H1 (cell line): Measurements from ENCODE around the gene STXBP6. TPM values are rescaled to one million over a fixed set of nuclear protein-coding genes. Genes with fewer than 3 reads are reported as not detected.

Experiments used
- CTCF ChIA-PET: fragments of 300-600 bp; sonication (Branson Sonifier 250); formaldehyde crosslinking; loops from one replicate; lab custom pipeline; 2021; ENCODE audit not compliant: partially characterized antibody; lab: Charles Lee
- POLR2A ChIA-PET: fragments of 300-600 bp; sonication (Branson Sonifier 250); formaldehyde crosslinking; loops from one replicate; lab custom pipeline; 2021; ENCODE audit warnings: inconsistent platforms; ENCODE audit not compliant: partially characterized antibody; lab: Charles Lee
- DNase-seq, 2 experiments: peaks; one replicate each; pipeline versions ENCODE4 v3.0.0 to v3.0.0-alpha.2; 2010 to 2022; ENCODE audit warnings: low spot score in 2 of 2, low read depth in 1 of 2, mixed read lengths in 1 of 2
- FAIRE-seq: peaks from 2 replicates; lab custom pipeline; 2011; peaks lifted over from hg19 to GRCh38; lab: Jason Lieb, UNC
- H2AFZ ChIP-seq: 2 replicates; pipeline ENCODE4 v1.8.1; 2012; ENCODE audit warnings: low read length, inconsistent platforms
- H2AK5ac ChIP-seq: 2 replicates; pipeline ENCODE4 v1.6.1; 2013; ENCODE audit warnings: low read depth, low read length
- H2BK120ac ChIP-seq: replicated peaks from 2 replicates; pipeline ENCODE3; 2013; ENCODE audit warnings: low read depth, low read length, inconsistent platforms
- H2BK12ac ChIP-seq: 2 replicates; pipeline ENCODE4 v1.6.1; 2013; ENCODE audit warnings: low read depth, low read length
- H2BK15ac ChIP-seq: 2 replicates; pipeline ENCODE4 v1.6.1; 2013; ENCODE audit warnings: low read length
- H2BK20ac ChIP-seq: 2 replicates; pipeline ENCODE4 v1.6.1; 2013; ENCODE audit warnings: low read length
- H2BK5ac ChIP-seq: 2 replicates; pipeline ENCODE4 v1.6.1; 2013; ENCODE audit warnings: low read depth, low read length
- H3K14ac ChIP-seq: 2 replicates; pipeline ENCODE4 v1.6.1; 2013; ENCODE audit warnings: inconsistent platforms; ENCODE audit not compliant: insufficient read length
- H3K18ac ChIP-seq: 2 replicates; pipeline ENCODE4 v1.6.1; 2013; ENCODE audit warnings: low read length; ENCODE audit errors: extremely low read depth
- H3K23ac ChIP-seq: 2 replicates; pipeline ENCODE4 v1.6.1; 2013; ENCODE audit warnings: inconsistent platforms; ENCODE audit not compliant: insufficient read length
- H3K23me2 ChIP-seq: 2 replicates; pipeline ENCODE4 v1.6.1; 2013; ENCODE audit warnings: low read depth, low read length
- H3K27ac ChIP-seq: 2 replicates; pipeline ENCODE4 v1.6.1; 2011; ENCODE audit warnings: low read depth, low read length, inconsistent platforms
- H3K27me3 ChIP-seq, 4 experiments: replicated peaks in 1 of 4; 1 replicate in 1 of 4; 2 replicates in 3 of 4; pipeline versions ENCODE4 v1.6.1 to v1.8.1; 2011 to 2013; ENCODE audit warnings: low read length in 3 of 4, mild to moderate bottlenecking in 3 of 4, inconsistent platforms in 2 of 4, mixed read lengths in 2 of 4, moderate library complexity in 1 of 4; ENCODE audit not compliant: control insufficient read depth in 3 of 4, insufficient read depth in 3 of 4; ENCODE audit errors: extremely low read depth in 1 of 4
- H3K36me3 ChIP-seq, 4 experiments: 2 replicates each; pipeline versions ENCODE4 v1.6.1 to v1.8.1; 2011 to 2013; ENCODE audit warnings: mild to moderate bottlenecking in 4 of 4, low read length in 3 of 4, moderate library complexity in 2 of 4, control low read depth in 1 of 4, inconsistent platforms in 1 of 4; ENCODE audit not compliant: insufficient read depth in 4 of 4, control insufficient read depth in 2 of 4
- H3K4ac ChIP-seq: replicated peaks from 2 replicates; pipeline ENCODE3; 2013; ENCODE audit warnings: low read length, low read depth, mixed read lengths, inconsistent platforms; ENCODE audit not compliant: insufficient read length
- H3K4me1 ChIP-seq, 4 experiments: replicated peaks in 1 of 4; 1 replicate in 1 of 4; 2 replicates in 3 of 4; pipeline versions ENCODE4 v1.6.1 to v1.8.1; 2011 to 2013; ENCODE audit warnings: low read length in 3 of 4, inconsistent platforms in 2 of 4, mixed read lengths in 1 of 4; ENCODE audit not compliant: insufficient read depth in 4 of 4, control insufficient read depth in 3 of 4
- H3K4me2 ChIP-seq, 2 experiments: 2 replicates each; pipeline versions ENCODE4 v1.6.1 to v1.8.1; 2011 to 2013; ENCODE audit warnings: low read depth in 2 of 2, low read length in 2 of 2, control low read depth in 1 of 2, inconsistent platforms in 1 of 2, mild to moderate bottlenecking in 1 of 2; ENCODE audit not compliant: insufficient read depth in 1 of 2
- H3K4me3 ChIP-seq, 4 experiments: fragments of 200-600, 300-600 bp in 1 of 4; sonication (generic), shearing (Covaris generic), sonication (Bioruptor Twin) in 1 of 4; 2 replicates each; pipeline versions ENCODE4 v1.5.1 to v1.8.1; 2011 to 2016; ENCODE audit warnings: low read length in 4 of 4, low read depth in 3 of 4, control low read depth in 2 of 4, inconsistent platforms in 2 of 4, mild to moderate bottlenecking in 2 of 4, mixed read lengths in 1 of 4, moderate library complexity in 1 of 4; ENCODE audit not compliant: insufficient read depth in 2 of 4; ENCODE audit errors: extremely low read depth in 1 of 4
- H3K56ac ChIP-seq: replicated peaks from 2 replicates; pipeline ENCODE3; 2013; ENCODE audit warnings: low read depth, mild to moderate bottlenecking, mixed read lengths, low read length, inconsistent platforms; ENCODE audit not compliant: insufficient read length
- H3K79me1 ChIP-seq: 2 replicates; pipeline ENCODE4 v1.6.1; 2013; ENCODE audit warnings: low read depth, low read length, control low read depth
- H3K79me2 ChIP-seq, 2 experiments: 2 replicates each; pipeline versions ENCODE4 v1.6.1 to v1.8.1; 2012 to 2013; ENCODE audit warnings: low read length in 2 of 2, mild to moderate bottlenecking in 2 of 2, inconsistent platforms in 1 of 2; ENCODE audit not compliant: insufficient read depth in 2 of 2, control insufficient read depth in 1 of 2
- H3K9ac ChIP-seq, 4 experiments: replicated peaks in 1 of 4; 1 replicate in 1 of 4; 2 replicates in 3 of 4; pipeline versions ENCODE4 v1.6.1 to v1.8.1; 2011 to 2013; ENCODE audit warnings: low read depth in 3 of 4, low read length in 3 of 4, control low read depth in 2 of 4, mild to moderate bottlenecking in 2 of 4, moderate library complexity in 2 of 4, inconsistent platforms in 1 of 4; ENCODE audit errors: extremely low read depth in 1 of 4
- H3K9me3 ChIP-seq, 2 experiments: 2 replicates each; pipeline versions ENCODE4 v1.6.1 to v1.8.1; 2012 to 2013; ENCODE audit warnings: mild to moderate bottlenecking in 2 of 2, moderate library complexity in 2 of 2, control low read depth in 1 of 2, inconsistent platforms in 1 of 2, low read depth in 1 of 2, low read length in 1 of 2, mixed read lengths in 1 of 2; ENCODE audit not compliant: insufficient read depth in 2 of 2
- H4K20me1 ChIP-seq, 2 experiments: replicated peaks in 1 of 2; 2 replicates each; pipeline versions ENCODE3 to v1.8.1; 2011 to 2013; ENCODE audit warnings: inconsistent platforms in 2 of 2, low read length in 2 of 2, mild to moderate bottlenecking in 1 of 2; ENCODE audit not compliant: insufficient read depth in 2 of 2, control insufficient read depth in 1 of 2
- H4K5ac ChIP-seq: 2 replicates; pipeline ENCODE4 v1.6.1; 2013; ENCODE audit warnings: low read length, low read depth, mixed read lengths, inconsistent platforms; ENCODE audit not compliant: insufficient read length
- H4K8ac ChIP-seq: 2 replicates; pipeline ENCODE4 v1.8.0; 2013; ENCODE audit warnings: mild to moderate bottlenecking, moderate library complexity, low read length, inconsistent platforms; ENCODE audit not compliant: insufficient read depth; ENCODE audit errors: extremely low read depth
- H4K91ac ChIP-seq: replicated peaks from 2 replicates; pipeline ENCODE3; 2013; ENCODE audit warnings: low read length, mixed read lengths, inconsistent platforms; ENCODE audit not compliant: insufficient read length
- BACH1 ChIP-seq: IDR thresholded peaks from 2 replicates; pipeline ENCODE4 v1.6.1; 2012; ENCODE audit warnings: low read length, improper control_type of control experiment
- BCL11A ChIP-seq, 2 experiments: IDR thresholded peaks; one replicate each; pipeline ENCODE4 v1.6.1; 2011; ENCODE audit warnings: low read depth in 2 of 2, low read length in 2 of 2, mild to moderate bottlenecking in 2 of 2
- BRCA1 ChIP-seq: IDR thresholded peaks from 2 replicates; pipeline ENCODE4 v1.6.1; 2012; ENCODE audit warnings: low read depth, low read length, improper control_type of control experiment
- CEBPB ChIP-seq: IDR thresholded peaks from 2 replicates; pipeline ENCODE4 v1.6.1; 2012; ENCODE audit warnings: low read depth, low read length
- CHD2 ChIP-seq: IDR thresholded peaks from 2 replicates; pipeline ENCODE4 v1.6.1; 2012; ENCODE audit warnings: low read length, improper control_type of control experiment
- EP300 ChIP-seq, 2 experiments: IDR thresholded peaks; 1 replicate in 1 of 2; 2 replicates in 1 of 2; pipeline ENCODE4 v1.6.1; 2011 to 2012; ENCODE audit warnings: low read depth in 2 of 2, low read length in 2 of 2, mild to moderate bottlenecking in 2 of 2, borderline replicate concordance in 1 of 2, inconsistent platforms in 1 of 2, moderate library complexity in 1 of 2
- GABPA ChIP-seq: IDR thresholded peaks from 2 replicates; pipeline ENCODE4 v1.6.1; 2011; ENCODE audit warnings: mild to moderate bottlenecking, low read length, moderate library complexity, borderline replicate concordance; ENCODE audit not compliant: insufficient read depth
- GTF2F1 ChIP-seq: IDR thresholded peaks from 2 replicates; pipeline ENCODE4 v1.6.1; 2012; ENCODE audit warnings: low read depth, low read length, improper control_type of control experiment, borderline replicate concordance
- JUN ChIP-seq: IDR thresholded peaks from 2 replicates; pipeline ENCODE4 v1.6.1; 2011; ENCODE audit warnings: low read depth, mild to moderate bottlenecking, improper control_type of control experiment, low read length
- KDM1A ChIP-seq: fragments of 200-600, 300-600 bp; sonication (generic); IDR thresholded peaks from 2 replicates; pipeline ENCODE4 v1.7.1; 2016; ENCODE audit warnings: mild to moderate bottlenecking, low read length, borderline replicate concordance
- NANOG ChIP-seq: IDR thresholded peaks from 2 replicates; pipeline ENCODE4 v1.6.1; 2011; ENCODE audit warnings: low read length, low read depth, mild to moderate bottlenecking, inconsistent platforms; ENCODE audit not compliant: insufficient read depth, poor library complexity, severe bottlenecking
- RBBP5 ChIP-seq: IDR thresholded peaks from 2 replicates; pipeline ENCODE4 v1.7.1; 2012; ENCODE audit warnings: low read depth, mild to moderate bottlenecking, inconsistent platforms, low read length, moderate library complexity, borderline replicate concordance
- RXRA ChIP-seq: IDR thresholded peaks from 2 replicates; pipeline ENCODE4 v1.6.1; 2011; ENCODE audit warnings: low read depth, mild to moderate bottlenecking, low read length, moderate library complexity; ENCODE audit not compliant: insufficient read depth
- SRF ChIP-seq: IDR thresholded peaks from 2 replicates; pipeline ENCODE4 v1.6.1; 2011; ENCODE audit warnings: mild to moderate bottlenecking, low read depth, low read length, moderate library complexity
- TCF12 ChIP-seq: IDR thresholded peaks from 2 replicates; pipeline ENCODE4 v1.6.1; 2011; ENCODE audit warnings: low read depth, mild to moderate bottlenecking, low read length
- WGBS, 2 experiments: shearing (Covaris generic) in 1 of 2; methylation state at CpG; one replicate each; pipeline versions ENCODE4 v1.1.6 to v1.1.7; 2013 to 2015; ENCODE audit warnings: low lambda C conversion rate in 2 of 2, mixed read lengths in 2 of 2, inconsistent platforms in 1 of 2, low coverage in 1 of 2, missing lambda C conversion rate in 1 of 2; ENCODE audit not compliant: insufficient replicate concordance in 2 of 2, insufficient coverage in 1 of 2, insufficient read length in 1 of 2; ENCODE audit errors: extremely low coverage in 1 of 2, missing lambda C conversion rate in 1 of 2; 5-methylcytosine and 5-hydroxymethylcytosine counted together
- polyA plus RNA-seq, 7 experiments: library from polyadenylated mRNA; depleted of rRNA in 3 of 7; stranded (reverse) in 5 of 7; unstranded in 2 of 7; fragments of >200 nt in 5 of 7; fragments of 200-250 nt in 2 of 7; gene quantifications; 1 replicate in 5 of 7; 2 replicates in 1 of 7; 4 replicates in 1 of 7; pipeline versions ENCODE4 v1.2.1 to v1.2.3, GENCODE V29; 2011 to 2013; ENCODE audit warnings: missing spikeins in 2 of 7, mixed read lengths in 2 of 7
- total RNA-seq: library from RNA; stranded (reverse); fragmentation: NEBNext Ultra II Directional; extraction: Animal tissue kit (Norgen Biotek cat#: 25700); gene quantifications from 2 replicates; pipeline ENCODE4 v1.2.1, GENCODE V29; 2021

STXBP6 gene
- total and polyA plus RNA-seq, 2 of the 8 experiments (the other 6 are each of a cell fraction or from before 2014, with no cell fraction given) = 9.4 to 18.1 TPM

DNA sequence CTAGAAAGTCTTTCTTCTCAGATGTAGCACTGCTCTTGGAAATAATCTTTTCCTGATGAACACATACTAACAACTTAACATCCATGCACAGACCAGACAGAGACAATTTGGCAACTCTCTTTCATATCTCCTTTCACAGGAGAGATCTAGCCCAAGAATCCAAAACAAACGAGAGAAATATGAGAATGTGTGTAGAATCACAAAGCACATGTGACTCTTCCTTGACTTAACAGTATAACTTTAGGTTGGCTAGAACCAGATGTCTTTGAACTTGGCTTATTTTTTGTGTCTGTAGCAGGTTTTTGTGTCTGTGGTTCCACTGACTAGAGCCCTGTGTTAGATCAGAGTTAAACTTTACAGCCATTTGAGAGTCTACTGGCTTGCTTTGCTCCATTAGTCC, 114.2 kb downstream of the STXBP6 start:
- Histone ChIP-seq H4K91ac (no peak overlapping the region), H3K4me3 (no peak overlapping the region), H3K23ac (no peak overlapping the region), H3K27me3 (no peaks in the 10 kb centered on the region), H2BK120ac (no peak overlapping the region), H2BK20ac (no peak overlapping the region), H3K14ac (no peak overlapping the region), H3K18ac (no peak overlapping the region), H2BK5ac (no peak overlapping the region), H3K9me3 (no peaks in the 10 kb centered on the region), H3K4ac (no peak overlapping the region), H3K9ac (no peak overlapping the region), H4K8ac (no peak overlapping the region), H4K20me1 (no peaks in the 10 kb centered on the region), H3K4me1 (no peaks in the 10 kb centered on the region), H2BK15ac (no peak overlapping the region), H3K56ac (no peak overlapping the region), H2BK12ac (no peak overlapping the region), H3K23me2 (no peaks in the 10 kb centered on the region), H3K4me2 (no peak overlapping the region), H3K27ac (no peak overlapping the region), H3K79me2 (no peaks in the 10 kb centered on the region), H3K79me1 (no peaks in the 10 kb centered on the region), H2AFZ (no peak overlapping the region), H4K5ac (no peak overlapping the region), H2AK5ac (no peak overlapping the region), H3K36me3 (no peaks in the 10 kb centered on the region)
- ChIA-PET POLR2A (no interaction called here), CTCF (no interaction called here)
- DNase-seq = no peak
- no peak for FAIRE-seq
- 81% methylated on average over 1 of the region's 1 CpG; no CpG with 5 or more reads in 1 of the 2 experiments for WGBS, 2 experiments
- TF ChIP-seq CEBPB (no peak), TCF12 (no peak), GTF2F1 (no peak), BRCA1 (no peak), RBBP5 (no peak), KDM1A (no peak), GABPA (no peak), EP300 (IDR thresholded peaks at IDR 0.05; ENCODE audit: borderline replicate concordance in 1 of 2, low read depth in 2 of 2, low read length in 2 of 2) (no peak), RXRA (no peak), JUN (no peak), BCL11A (IDR thresholded peaks at IDR 0.05; ENCODE audit: low read depth in 2 of 2, low read length in 2 of 2) (no peak), NANOG (no peak), BACH1 (no peak), CHD2 (no peak), SRF (no peak)
